NB4 (cell line): Measurements from ENCODE around the gene OAT.

Source experiments
- CTCF ChIP-seq: IDR thresholded peaks from one replicate; pipeline ENCODE4 v1.5.1; 2012; ENCODE audit warnings: low read depth, low read length
- TF ChIP-seq, protein P1 (sequence below): IDR thresholded peaks from 2 replicates; pipeline ENCODE4 v1.6.1; 2011; ENCODE audit warnings: low read depth, low read length

DNA sequence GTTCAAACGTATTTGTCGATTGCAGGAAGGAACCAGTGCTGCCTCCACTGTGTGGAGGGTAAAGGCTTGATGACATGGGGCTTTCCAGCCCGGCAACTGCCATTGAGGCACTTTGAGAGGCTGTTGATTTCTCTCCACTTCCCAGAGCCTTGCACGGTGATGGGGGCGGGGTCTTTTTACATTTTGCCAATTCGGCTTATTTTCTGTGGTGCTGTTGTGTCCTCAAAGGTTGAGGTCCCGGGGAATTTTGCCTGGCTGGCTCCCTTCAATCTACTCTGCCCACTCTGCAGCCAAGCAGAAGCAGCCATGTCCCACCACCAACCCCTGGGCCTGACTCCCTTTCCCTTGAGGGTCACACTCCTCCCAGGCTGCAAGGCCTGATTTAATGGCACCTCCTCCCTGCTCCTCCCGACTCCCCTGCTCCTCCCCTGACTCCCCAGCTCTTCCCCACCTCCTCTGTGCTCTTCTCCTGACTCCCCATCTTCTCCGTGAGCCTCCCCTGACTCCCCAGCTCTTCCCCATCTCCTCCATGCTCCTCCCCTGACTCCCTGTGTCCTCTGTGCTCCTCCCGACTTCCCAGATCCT lies 39.0 kb downstream of the OAT start:
- TF ChIP-seq CTCF, result no peak
- TF ChIP-seq, protein P1, sequence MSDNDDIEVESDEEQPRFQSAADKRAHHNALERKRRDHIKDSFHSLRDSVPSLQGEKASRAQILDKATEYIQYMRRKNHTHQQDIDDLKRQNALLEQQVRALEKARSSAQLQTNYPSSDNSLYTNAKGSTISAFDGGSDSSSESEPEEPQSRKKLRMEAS, result no peak
